Measurements from ENCODE around the gene TSPEAR. TPM values are rescaled to one million over a fixed set of nuclear protein-coding genes. Genes with fewer than 3 reads are reported as not detected.

The TSPEAR gene
- total RNA-seq, 2 experiments from 2014 or later, result not detected

DNA sequence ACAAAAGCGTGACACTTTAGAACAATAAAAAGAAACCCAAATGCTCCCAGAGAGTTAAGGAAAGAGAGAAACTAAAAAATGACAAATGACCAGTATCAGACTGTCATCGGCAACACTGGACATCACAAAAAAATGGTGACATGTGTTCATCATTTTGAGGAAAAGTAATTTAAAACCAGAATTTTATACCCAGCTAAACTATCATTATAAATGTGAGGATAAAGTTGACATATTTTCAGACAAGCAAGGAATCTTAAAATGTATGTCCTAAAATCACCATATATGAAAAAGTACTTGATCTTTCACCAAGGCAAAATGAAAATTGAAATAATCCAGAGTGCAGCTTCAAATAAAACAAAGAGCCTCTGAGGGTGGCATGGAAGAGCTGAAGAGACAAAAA is 66.5 kb downstream of the TSPEAR start:
- TF ChIP-seq CTCF (conservative IDR thresholded peaks at IDR 0.05; ENCODE audit: low read length) (no peak), EZH2phosphoT487 (IDR thresholded peaks at IDR 0.05; ENCODE audit: borderline replicate concordance, low read depth, low read length) (no peak)
- DNase-seq (ENCODE audit: low spot score), result no peak
- H4K20me1 ChIP-seq (ENCODE audit: insufficient read depth, low read length), result no peaks in the 10 kb centered on the region
- no peak overlapping the region for H2AFZ ChIP-seq (ENCODE audit: low read length)
- H3K9me3 ChIP-seq (ENCODE audit: low read length), result peaks cover 7% of the 10 kb centered on the region
- ChIA-PET CTCF (ENCODE audit: unreplicated experiment) (no interaction called here), POLR2A (interaction anchor here (0.6 kb wide), 1 partner anchor 1066 kb away, joined by 3 read pairs; no protein-coding TSS in a partner anchor)
- no peaks in the 10 kb centered on the region for H3K4me1 ChIP-seq (ENCODE audit: insufficient read depth, low read length, poor library complexity, severe bottlenecking)
- H3K36me3 ChIP-seq (ENCODE audit: insufficient read depth, low read length), result no peaks in the 10 kb centered on the region
- no peaks in the 10 kb centered on the region for H3K79me2 ChIP-seq (ENCODE audit: insufficient read depth, low read depth, low read length)
- BruUV-seq (replicated peaks), result no TSS peak
- H3K27ac ChIP-seq (ENCODE audit: low read depth, low read length, poor library complexity, severe bottlenecking), result no peak overlapping the region
- H3K4me2 ChIP-seq (ENCODE audit: low read length), result no peak overlapping the region
- H3K9me2 ChIP-seq (ENCODE audit: insufficient read depth, low read length), result no peaks in the 10 kb centered on the region
- intact Hi-C loops (cut with micrococcal nuclease; ENCODE audit: unreplicated experiment), result no loop called here
- H3K4me3 ChIP-seq (ENCODE audit: low read depth, low read length, poor library complexity, severe bottlenecking), result no peak overlapping the region

GRCh38 chr21:44643741-44644310 is 67.5 kb downstream of the TSPEAR start:
- no peak overlapping the region for H3K4me3 ChIP-seq (ENCODE audit: low read depth, low read length, poor library complexity, severe bottlenecking)
- DNase-seq (ENCODE audit: low spot score), result no peak
- no peaks in the 10 kb centered on the region for H3K4me1 ChIP-seq (ENCODE audit: insufficient read depth, low read length, poor library complexity, severe bottlenecking)
- H3K9me2 ChIP-seq (ENCODE audit: insufficient read depth, low read length), result no peaks in the 10 kb centered on the region
- H3K4me2 ChIP-seq (ENCODE audit: low read length), result no peak overlapping the region
- H3K36me3 ChIP-seq (ENCODE audit: insufficient read depth, low read length), result no peaks in the 10 kb centered on the region
- H3K27ac ChIP-seq (ENCODE audit: low read depth, low read length, poor library complexity, severe bottlenecking), result no peak overlapping the region
- no peak for TF ChIP-seq EZH2phosphoT487 (IDR thresholded peaks at IDR 0.05; ENCODE audit: borderline replicate concordance, low read depth, low read length)
- no peak for TF ChIP-seq CTCF (conservative IDR thresholded peaks at IDR 0.05; ENCODE audit: low read length)
- H3K9me3 ChIP-seq (ENCODE audit: low read length), result peaks cover 7% of the 10 kb centered on the region
- no peak overlapping the region for H2AFZ ChIP-seq (ENCODE audit: low read length)
- H3K79me2 ChIP-seq (ENCODE audit: insufficient read depth, low read depth, low read length), result no peaks in the 10 kb centered on the region
- no TSS peak for BruUV-seq (replicated peaks)
- intact Hi-C loops (cut with micrococcal nuclease; ENCODE audit: unreplicated experiment), result no loop called here
- ChIA-PET POLR2A (no interaction called here), CTCF (ENCODE audit: unreplicated experiment) (no interaction called here)
- no peaks in the 10 kb centered on the region for H4K20me1 ChIP-seq (ENCODE audit: insufficient read depth, low read length)

DNA sequence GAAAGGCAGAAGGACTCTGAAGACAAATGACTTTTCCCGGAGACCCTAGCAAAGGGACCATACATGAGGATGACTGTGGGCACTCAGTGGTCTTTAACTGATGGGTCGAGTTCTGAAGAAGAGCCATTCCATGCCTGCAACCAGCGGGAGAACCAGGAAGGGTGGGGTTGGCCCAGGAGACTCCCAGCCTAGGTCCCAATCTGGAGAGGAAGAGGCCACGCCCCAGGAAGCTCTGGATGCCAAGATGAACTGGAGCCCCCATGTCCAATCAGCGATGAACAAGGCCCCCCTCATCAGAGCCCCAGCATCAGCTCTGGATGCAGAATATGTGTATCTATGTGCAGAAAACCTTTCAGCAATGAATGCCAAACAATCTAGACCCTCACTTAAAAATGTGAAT is 70.6 kb downstream of the TSPEAR start:
- H3K4me3 ChIP-seq (ENCODE audit: low read depth, low read length, poor library complexity, severe bottlenecking), result no peak overlapping the region
- H3K27ac ChIP-seq (ENCODE audit: low read depth, low read length, poor library complexity, severe bottlenecking), result no peak overlapping the region
- H2AFZ ChIP-seq (ENCODE audit: low read length), result no peak overlapping the region
- no peaks in the 10 kb centered on the region for H3K36me3 ChIP-seq (ENCODE audit: insufficient read depth, low read length)
- no peak for DNase-seq (ENCODE audit: low spot score)
- intact Hi-C loops (cut with micrococcal nuclease; ENCODE audit: unreplicated experiment), result no loop called here
- BruUV-seq (replicated peaks), result no TSS peak
- no peak for TF ChIP-seq CTCF (conservative IDR thresholded peaks at IDR 0.05; ENCODE audit: low read length)
- TF ChIP-seq EZH2phosphoT487 (IDR thresholded peaks at IDR 0.05; ENCODE audit: borderline replicate concordance, low read depth, low read length), result no peak
- no peaks in the 10 kb centered on the region for H3K4me1 ChIP-seq (ENCODE audit: insufficient read depth, low read length, poor library complexity, severe bottlenecking)
- no peaks in the 10 kb centered on the region for H3K79me2 ChIP-seq (ENCODE audit: insufficient read depth, low read depth, low read length)
- no peaks in the 10 kb centered on the region for H4K20me1 ChIP-seq (ENCODE audit: insufficient read depth, low read length)
- no peaks in the 10 kb centered on the region for H3K9me2 ChIP-seq (ENCODE audit: insufficient read depth, low read length)
- no peak overlapping the region for H3K4me2 ChIP-seq (ENCODE audit: low read length)
- CTCF ChIA-PET (ENCODE audit: unreplicated experiment), result no interaction called here
- POLR2A ChIA-PET, result no interaction called here
- peaks cover 7% of the 10 kb centered on the region for H3K9me3 ChIP-seq (ENCODE audit: low read length)

Data from OCI-LY7 (cell line).